Ectodermal cell (in vitro differentiated cells): ENCODE data around the gene NUP107. TPM values are rescaled to one million over a fixed set of nuclear protein-coding genes. Genes with fewer than 3 reads are reported as not detected.
"Not testable (repeated sequence)": the region's sequence is repeated elsewhere in the genome, so short reads cannot be mapped to it uniquely, and the experiment has no call there.

Experiments
- H3K27ac ChIP-seq: 2 replicates; pipeline ENCODE4 v1.7.0; 2013; ENCODE audit warnings: mild to moderate bottlenecking, low read depth, low read length; ENCODE audit not compliant: insufficient read depth, poor library complexity, severe bottlenecking
- H3K27me3 ChIP-seq: 2 replicates; pipeline ENCODE4 v1.7.0; 2013; ENCODE audit warnings: mild to moderate bottlenecking, low read length; ENCODE audit not compliant: insufficient read depth, control insufficient read depth, poor library complexity, severe bottlenecking
- H3K36me3 ChIP-seq: one replicate; pipeline ENCODE4 v1.7.0; 2013; ENCODE audit warnings: low read length; ENCODE audit not compliant: control insufficient read depth, insufficient read depth
- H3K4me1 ChIP-seq: one replicate; pipeline ENCODE4 v1.7.0; 2013; ENCODE audit warnings: low read length; ENCODE audit not compliant: control insufficient read depth, insufficient read depth
- H3K4me3 ChIP-seq: 2 replicates; pipeline ENCODE4 v1.7.0; 2013; ENCODE audit warnings: low read depth, low read length, control low read depth; ENCODE audit not compliant: insufficient read depth
- H3K9me3 ChIP-seq: 2 replicates; pipeline ENCODE4 v1.7.0; 2013; ENCODE audit warnings: mild to moderate bottlenecking, low read length, moderate library complexity; ENCODE audit not compliant: control insufficient read depth
- WGBS, 2 experiments: methylation state at CpG; one replicate each; pipeline ENCODE4 v1.1.7; 2013; ENCODE audit warnings: missing lambda C conversion rate in 2 of 2; 5-methylcytosine and 5-hydroxymethylcytosine counted together
- polyA plus RNA-seq, 4 experiments: library from polyadenylated mRNA; stranded (reverse); fragments of 50-300 nt; gene quantifications; one replicate each; pipeline ENCODE4 v1.2.3, GENCODE V29; 2013

Gene NUP107
- polyA plus RNA-seq (2013, experiment 1 of 4): 137 TPM
- 139 TPM for polyA plus RNA-seq (2013, experiment 2 of 4)
- 116 TPM for polyA plus RNA-seq (2013, experiment 3 of 4)
- 119 TPM for polyA plus RNA-seq (2013, experiment 4 of 4)

DNA sequence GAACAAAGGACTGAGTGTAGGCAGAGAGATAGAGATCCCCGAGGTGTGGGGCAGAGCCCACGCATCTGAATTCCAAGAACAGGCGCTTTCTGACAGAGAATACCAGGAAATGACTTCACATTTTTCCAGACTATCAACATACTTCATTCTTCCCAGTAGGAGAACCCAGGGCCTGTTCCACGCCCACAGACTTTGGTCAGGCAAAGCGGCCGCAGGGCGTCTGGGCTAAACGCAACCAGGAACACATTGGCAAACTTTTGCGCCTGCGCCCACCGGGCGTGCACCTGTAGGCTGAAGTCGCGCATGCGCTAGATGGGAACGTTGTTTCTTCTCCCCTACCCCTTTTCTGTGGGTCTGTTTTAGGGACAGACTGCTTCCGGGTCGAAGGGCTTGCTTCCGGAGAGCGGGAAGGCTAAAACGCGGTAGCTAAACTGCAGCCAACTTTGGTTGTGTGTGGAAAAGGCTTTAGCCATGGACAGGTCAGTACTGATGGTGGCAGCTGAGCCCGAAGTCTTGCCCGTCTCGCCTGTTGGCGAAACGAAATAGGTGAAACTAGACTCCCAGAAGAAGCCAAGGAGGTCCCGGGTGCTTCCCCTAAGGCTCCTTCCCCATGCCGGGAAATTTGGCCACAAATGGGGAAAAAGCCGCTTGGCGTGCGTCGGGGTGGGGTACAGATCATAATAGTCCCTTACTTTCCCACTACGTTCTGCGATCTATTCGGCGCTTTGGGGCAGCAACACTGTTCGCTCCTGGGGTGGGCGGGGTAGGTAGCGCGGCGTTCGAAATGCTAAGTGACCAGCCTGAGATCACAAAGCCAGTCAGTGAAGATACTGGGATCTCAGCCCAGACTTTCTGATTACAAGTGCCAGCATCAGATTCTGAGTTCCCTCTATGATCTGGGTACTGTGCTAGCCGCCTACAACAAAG, at the start of gene NUP107:
Gene NUP107 (plus strand): TSS at position 384 of the 927 bp plus-strand sequence. CDS start 88 bp downstream, at position 472.
- no peaks in the 10 kb centered on the region for H3K9me3 ChIP-seq
- H3K4me3 ChIP-seq: peak within 1 kb of the TSS; percentile 93
- peaks cover 13% of the 10 kb centered on the region for H3K36me3 ChIP-seq
- WGBS, 2 experiments: 1% methylated on average over 44 of the region's 44 CpGs
- no peaks in the 10 kb centered on the region for H3K4me1 ChIP-seq
- H3K27ac ChIP-seq: peak within 1 kb of the TSS; percentile 67
- H3K27me3 ChIP-seq: no peaks in the 10 kb centered on the region

DNA sequence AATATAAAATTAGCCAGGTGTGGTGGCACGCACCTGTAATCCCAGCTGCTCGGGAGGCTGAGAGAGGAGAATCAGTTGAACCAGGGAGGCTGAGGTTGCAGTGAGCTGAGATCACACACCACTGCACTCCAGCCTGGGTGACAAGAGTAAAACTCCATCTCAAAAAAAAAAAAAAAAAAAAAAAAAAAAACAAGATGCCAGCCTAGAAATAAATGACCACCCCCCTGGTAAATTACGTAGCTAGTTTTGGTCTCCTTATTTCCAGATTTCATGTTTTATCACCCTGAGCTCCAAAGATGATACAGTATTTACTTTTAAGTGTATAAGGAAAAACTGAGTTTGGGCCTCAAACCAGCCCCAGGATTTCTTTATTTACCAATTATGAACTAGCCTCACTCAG, 49.3 kb upstream of the NUP107 start:
- H3K4me1 ChIP-seq, H3K36me3 ChIP-seq, H3K4me3 ChIP-seq, H3K9me3 ChIP-seq, H3K27me3 ChIP-seq, H3K27ac ChIP-seq: not testable (repeated sequence)
- 79 to 93% methylated on average over 2 to 3 of the region's 3 CpGs for WGBS, 2 experiments

DNA sequence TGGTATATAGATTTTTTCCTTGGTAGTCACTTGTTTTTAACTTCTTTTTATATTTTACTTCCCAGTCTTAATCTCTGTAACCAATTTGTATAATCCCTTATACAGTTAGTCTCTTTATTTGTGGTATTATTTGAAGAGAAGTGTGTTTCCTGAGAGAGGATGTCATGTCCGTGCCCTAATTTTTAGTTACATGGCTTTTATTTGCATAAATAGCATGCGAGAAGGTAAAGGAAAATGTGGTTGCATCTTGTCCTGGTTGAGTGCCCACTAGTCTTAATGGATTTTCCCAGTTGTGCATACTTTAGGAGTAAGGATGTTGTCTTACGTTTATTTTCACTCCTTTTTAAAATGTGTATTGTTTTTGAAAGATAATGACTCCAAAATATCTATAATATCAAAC, 48.6 kb upstream of the NUP107 start:
- Histone ChIP-seq H3K4me1 (no peaks in the 10 kb centered on the region), H3K4me3 (no peak overlapping the region), H3K27ac (no peak overlapping the region), H3K9me3 (no peaks in the 10 kb centered on the region), H3K36me3 (no peaks in the 10 kb centered on the region), H3K27me3 (no peaks in the 10 kb centered on the region)
- WGBS, 2 experiments: 96 to 97% methylated on average over 2 of the region's 3 CpGs

DNA sequence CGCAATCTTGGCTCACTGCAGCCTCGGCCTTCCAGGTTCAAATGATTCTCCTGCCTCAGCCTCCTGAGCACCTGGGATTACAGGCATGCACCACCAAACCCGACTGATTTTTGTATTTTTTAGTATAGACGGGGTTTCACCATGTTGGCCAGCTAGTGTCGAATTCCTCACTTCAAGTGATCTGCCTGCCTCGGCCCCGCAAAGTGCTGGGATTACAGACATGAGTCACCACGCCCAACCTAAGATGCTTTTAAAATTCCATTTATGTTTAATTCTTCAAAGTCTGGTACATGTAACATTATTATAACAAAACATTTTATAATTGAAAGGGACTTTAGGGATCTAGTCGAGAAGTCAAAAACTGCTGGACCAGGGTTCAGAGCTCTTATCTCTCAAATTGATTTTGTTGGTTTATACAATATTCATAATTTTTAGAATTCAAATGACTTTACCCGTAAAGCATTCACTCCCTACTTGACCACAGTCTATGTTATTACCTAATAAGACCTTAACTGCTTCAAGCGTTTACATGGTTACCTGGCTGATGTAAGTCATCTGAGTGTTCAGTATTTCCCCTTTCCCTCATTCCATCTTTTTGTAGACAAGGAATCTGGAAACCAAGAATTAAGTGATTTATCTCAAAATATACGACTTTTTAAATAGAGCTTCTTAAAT, 47.9 kb upstream of the NUP107 start:
- no peaks in the 10 kb centered on the region for H3K4me1 ChIP-seq
- 93 to 95% methylated on average over 11 of the region's 12 CpGs for WGBS, 2 experiments
- H3K27ac ChIP-seq: peak overlapping the region; percentile 40
- H3K9me3 ChIP-seq: no peaks in the 10 kb centered on the region
- H3K4me3 ChIP-seq: no peak overlapping the region
- H3K36me3 ChIP-seq: no peaks in the 10 kb centered on the region
- no peaks in the 10 kb centered on the region for H3K27me3 ChIP-seq

DNA sequence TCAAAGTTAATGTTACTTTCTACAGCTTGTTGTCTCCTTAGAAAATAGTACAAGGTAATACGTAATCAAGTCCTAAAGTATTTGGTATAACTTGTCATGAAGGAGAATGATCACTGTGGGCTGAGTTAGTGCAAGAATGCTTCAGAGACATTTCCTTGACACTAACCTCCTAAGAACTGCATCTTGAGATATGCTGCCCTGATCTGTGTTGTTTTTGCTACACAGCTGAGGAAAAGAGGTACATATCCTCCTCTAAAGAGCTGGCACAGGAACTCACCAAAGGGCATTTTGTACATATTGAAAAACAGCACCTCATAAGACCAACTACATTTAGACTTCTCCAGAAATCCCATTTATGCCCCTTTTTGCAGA, 47.4 kb upstream of the NUP107 start:
- Histone ChIP-seq H3K4me1 (no peaks in the 10 kb centered on the region), H3K27ac (peak overlapping the region; percentile 40), H3K4me3 (no peak overlapping the region), H3K9me3 (no peaks in the 10 kb centered on the region), H3K27me3 (no peaks in the 10 kb centered on the region), H3K36me3 (no peaks in the 10 kb centered on the region)
- 100% methylated on average over 1 of the region's 1 CpG for WGBS, 2 experiments

DNA sequence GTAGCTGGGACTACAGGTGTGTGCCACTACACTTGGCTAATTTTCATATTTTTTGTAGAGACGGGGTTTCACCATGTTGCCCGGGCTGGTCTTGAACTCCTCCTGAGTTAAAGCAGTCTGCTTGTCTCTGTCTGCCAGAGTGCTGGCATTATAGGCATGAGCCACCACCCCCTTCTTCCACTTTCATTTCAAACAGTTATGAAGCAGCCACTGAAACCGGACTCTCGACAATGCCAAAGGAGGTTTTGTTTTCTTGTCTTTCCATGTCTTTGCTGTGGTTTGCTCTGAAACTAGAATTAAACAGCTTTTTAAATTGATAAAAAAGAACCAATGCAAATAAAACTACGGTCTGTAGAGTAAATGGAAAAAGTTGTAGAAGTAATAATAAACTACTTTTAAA, 45.6 kb upstream of the NUP107 start:
- no peaks in the 10 kb centered on the region for H3K36me3 ChIP-seq
- H3K27ac ChIP-seq: no peak overlapping the region
- WGBS, 2 experiments: 63 to 72% methylated on average over 3 to 4 of the region's 5 CpGs

GRCh38 chr12:68646484-68646883, 40.3 kb upstream of the NUP107 start:
- H3K27ac ChIP-seq: no peak overlapping the region
- WGBS, 2 experiments: 93 to 99% methylated on average over 5 of the region's 5 CpGs
- H3K9me3 ChIP-seq: no peaks in the 10 kb centered on the region
- no peaks in the 10 kb centered on the region for H3K4me1 ChIP-seq
- no peaks in the 10 kb centered on the region for H3K36me3 ChIP-seq
- H3K4me3 ChIP-seq: no peak overlapping the region
- no peaks in the 10 kb centered on the region for H3K27me3 ChIP-seq

More for the DNA sequence above, 45.6 kb upstream of the NUP107 start:
- Histone ChIP-seq H3K4me3 (no peak overlapping the region), H3K4me1 (no peaks in the 10 kb centered on the region), H3K27me3 (no peaks in the 10 kb centered on the region), H3K9me3 (no peaks in the 10 kb centered on the region)

GRCh38 chr12:68647507-68647906, 39.3 kb upstream of the NUP107 start:
- H3K4me1 ChIP-seq: no peaks in the 10 kb centered on the region
- no peaks in the 10 kb centered on the region for H3K36me3 ChIP-seq
- H3K27ac ChIP-seq: no peak overlapping the region
- H3K27me3 ChIP-seq: no peaks in the 10 kb centered on the region
- no peak overlapping the region for H3K4me3 ChIP-seq
- H3K9me3 ChIP-seq: no peaks in the 10 kb centered on the region
- WGBS, 2 experiments: 98 to 100% methylated on average over 1 of the region's 1 CpG

GRCh38 chr12:68648179-68648578, 38.6 kb upstream of the NUP107 start:
- Histone ChIP-seq H3K27me3 (no peaks in the 10 kb centered on the region), H3K4me1 (no peaks in the 10 kb centered on the region), H3K4me3 (no peak overlapping the region), H3K36me3 (peaks cover 3% of the 10 kb centered on the region), H3K9me3 (no peaks in the 10 kb centered on the region), H3K27ac (no peak overlapping the region)
- 97 to 100% methylated on average over 3 of the region's 3 CpGs for WGBS, 2 experiments

DNA sequence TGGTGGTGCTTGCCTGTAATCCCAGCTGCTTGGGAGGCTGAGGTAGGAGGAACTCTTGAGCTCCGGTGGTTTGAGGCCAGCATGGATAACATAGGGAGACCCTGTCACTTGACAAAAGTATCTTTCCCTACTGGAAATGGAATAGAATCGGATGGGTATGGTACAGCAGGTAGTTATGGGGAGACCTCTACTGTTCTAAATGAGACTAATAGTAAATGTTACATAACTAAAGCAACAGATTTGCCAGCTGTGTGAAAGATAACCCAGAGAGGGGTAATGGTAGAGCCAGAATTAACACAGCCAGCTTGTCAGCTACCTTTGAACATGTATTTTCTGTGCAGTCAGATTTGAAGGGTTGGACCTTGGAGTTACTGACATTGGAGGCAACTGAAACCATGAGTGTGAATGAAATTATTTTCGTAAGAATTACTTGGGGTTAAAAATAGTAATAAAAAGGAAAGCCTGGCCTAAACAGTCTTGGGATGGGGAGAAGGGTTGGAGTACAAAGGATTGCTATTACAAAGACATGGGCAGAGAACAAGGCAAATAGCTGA, 21.7 kb upstream of the NUP107 start:
- H3K36me3 ChIP-seq: no peaks in the 10 kb centered on the region
- H3K27ac ChIP-seq: no peak overlapping the region
- H3K9me3 ChIP-seq: no peaks in the 10 kb centered on the region
- H3K4me3 ChIP-seq: no peak overlapping the region
- WGBS, 2 experiments: 93 to 94% methylated on average over 3 of the region's 3 CpGs
- H3K27me3 ChIP-seq: no peaks in the 10 kb centered on the region
- no peaks in the 10 kb centered on the region for H3K4me1 ChIP-seq
